ENCODE data around the gene ALAS1.
A peak's percentile ranks its signal among the peaks of the same experiment; 100 is the strongest.

The ALAS1 gene

DNA sequence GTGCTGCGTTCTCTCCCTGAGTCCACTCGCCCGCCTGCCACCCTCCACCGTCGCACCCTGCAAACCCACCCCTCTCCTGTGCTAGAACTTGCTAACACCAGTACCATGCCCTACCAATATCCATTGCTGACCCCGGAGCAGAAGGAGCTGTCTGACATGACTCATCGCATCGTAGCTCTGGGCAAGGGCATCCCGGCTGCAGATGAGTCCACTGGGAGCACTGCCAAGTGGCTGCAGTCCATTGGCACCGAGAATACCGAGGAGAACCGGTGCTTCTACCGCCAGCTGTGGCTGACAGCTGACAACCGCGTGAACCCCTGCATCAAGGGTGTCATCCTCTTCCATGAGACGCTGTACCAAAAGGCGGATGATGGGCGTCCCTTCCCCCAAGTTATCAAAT lies 4.9 kb upstream of the ALAS1 start:
- FAIRE-seq (no peak), DNase-seq (ENCODE audit: insufficient read length) (no peak)
- no peak for TF ChIP-seq TAF1 (IDR thresholded peaks at IDR 0.05; ENCODE audit: borderline replicate concordance, low read depth, low read length)
- TF ChIP-seq POLR2A (IDR thresholded peaks at IDR 0.05; ENCODE audit: low read depth, low read length): no peak
- no peak for TF ChIP-seq POLR2AphosphoS5 (IDR thresholded peaks at IDR 0.05; ENCODE audit: low read depth, low read length)

DNA sequence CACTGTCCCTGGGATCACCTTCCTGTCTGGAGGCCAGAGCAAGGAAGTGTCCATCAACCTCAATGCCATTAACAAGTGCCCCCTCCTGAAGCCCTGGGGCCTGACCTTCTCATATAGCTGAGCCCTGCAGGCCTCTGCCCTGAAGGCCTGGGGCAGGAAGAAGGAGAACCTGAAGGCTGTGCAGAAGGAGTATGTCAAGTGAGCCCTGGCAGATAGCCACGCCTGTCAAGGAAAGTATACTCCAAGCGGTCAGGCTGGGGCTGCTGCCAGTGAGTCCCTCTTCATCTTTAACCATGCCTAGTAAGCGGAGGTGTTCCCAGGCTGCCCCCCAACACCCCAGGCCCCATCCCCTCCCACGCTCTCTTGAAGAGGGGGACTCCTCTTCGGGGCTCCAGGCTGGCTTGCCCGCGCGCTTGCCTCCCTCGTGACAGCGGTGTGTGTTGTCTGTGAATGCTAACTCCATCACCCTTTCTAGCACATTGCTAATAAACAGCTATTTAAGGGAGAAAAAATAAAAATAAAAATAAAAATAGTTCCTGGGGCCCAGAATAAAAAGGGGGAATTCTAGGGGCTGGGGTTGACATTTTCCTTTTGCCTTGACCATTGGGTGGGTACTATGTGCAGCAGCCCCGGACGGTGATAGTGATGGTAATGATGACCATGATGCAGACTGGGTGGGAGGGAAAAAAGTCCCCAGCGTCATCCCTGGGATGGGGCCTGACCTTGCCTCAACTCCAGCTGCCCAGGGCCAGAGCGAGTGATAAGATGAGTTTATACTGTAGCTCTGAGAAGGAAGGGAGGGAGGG lies 3.3 kb upstream of the ALAS1 start:
- FAIRE-seq (no peak), DNase-seq (ENCODE audit: insufficient read length) (no peak)
- TF ChIP-seq POLR2AphosphoS5 (IDR thresholded peaks at IDR 0.05; ENCODE audit: low read depth, low read length) (no peak), POLR2A (IDR thresholded peaks at IDR 0.05; ENCODE audit: low read depth, low read length) (no peak), TAF1 (IDR thresholded peaks at IDR 0.05; ENCODE audit: borderline replicate concordance, low read depth, low read length) (no peak)

DNA sequence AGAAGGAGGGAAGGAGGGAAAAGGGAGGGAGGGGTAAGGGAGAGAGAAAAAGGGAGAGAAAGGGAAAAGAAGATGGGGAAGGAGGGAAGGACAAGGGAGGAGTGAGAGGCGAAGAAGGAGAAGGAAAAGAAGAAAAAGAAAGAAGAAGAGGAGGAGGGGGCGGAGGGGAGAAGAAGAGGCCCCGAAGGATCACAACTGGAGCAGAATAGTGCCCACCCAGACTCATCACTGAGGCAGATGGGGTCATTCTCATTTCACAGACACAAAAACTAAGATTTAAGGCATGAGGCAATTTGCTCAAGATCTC lies 2.7 kb upstream of the ALAS1 start:
- no peak for TF ChIP-seq POLR2A (IDR thresholded peaks at IDR 0.05; ENCODE audit: low read depth, low read length)
- DNase-seq (ENCODE audit: insufficient read length): no peak
- no peak for FAIRE-seq

DNA sequence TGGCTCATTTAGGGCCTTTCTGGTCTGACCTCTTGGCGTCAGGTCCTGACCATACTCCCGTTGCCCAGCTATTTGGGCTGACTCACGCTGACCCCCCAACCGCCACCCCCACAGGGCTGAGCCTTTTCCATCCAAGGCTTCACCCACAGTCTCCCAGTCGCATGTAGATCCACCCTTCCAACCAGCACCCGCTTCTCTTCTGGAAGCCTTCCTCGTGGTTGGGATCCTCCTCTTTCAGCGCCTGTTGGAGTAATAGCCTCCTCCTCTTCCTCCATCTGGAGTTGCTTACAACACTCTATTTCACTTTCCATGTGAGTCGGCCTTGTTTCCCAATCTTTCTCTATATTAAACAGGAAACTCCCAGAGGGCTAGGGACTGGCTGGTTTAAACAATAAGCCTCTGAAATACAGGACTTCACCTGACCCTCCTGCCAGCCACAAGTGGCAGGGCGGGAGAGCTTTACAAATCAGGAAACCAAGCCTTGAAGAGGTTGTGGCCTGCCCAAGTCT lies 2.1 kb upstream of the ALAS1 start:
- no peak for DNase-seq (ENCODE audit: insufficient read length)
- no peak for TF ChIP-seq POLR2A (IDR thresholded peaks at IDR 0.05; ENCODE audit: low read depth, low read length)
- no peak for TF ChIP-seq TAF1 (IDR thresholded peaks at IDR 0.05; ENCODE audit: borderline replicate concordance, low read depth, low read length)
- no peak for TF ChIP-seq POLR2AphosphoS5 (IDR thresholded peaks at IDR 0.05; ENCODE audit: low read depth, low read length)
- FAIRE-seq: no peak

DNA sequence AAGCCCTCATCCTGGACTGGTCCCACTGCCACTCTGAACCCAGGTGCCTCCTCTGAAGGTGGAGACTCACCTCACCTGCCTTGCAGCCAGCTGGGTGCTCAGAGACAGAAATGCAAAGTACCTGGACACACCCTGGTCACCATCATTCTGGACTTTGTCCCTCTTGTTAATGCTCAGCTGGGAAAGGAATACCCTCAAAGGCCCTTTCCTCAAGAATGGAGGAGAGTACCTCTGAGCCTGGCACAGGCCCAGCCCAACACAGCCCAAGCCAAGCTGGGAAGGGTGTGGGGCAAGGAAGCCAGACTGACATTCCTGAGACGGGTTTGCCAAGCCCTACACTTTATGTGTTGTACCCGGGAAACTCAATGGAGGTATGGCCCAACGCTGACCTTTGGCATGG lies 983 bp upstream of the ALAS1 start:
- TF ChIP-seq POLR2AphosphoS5 (IDR thresholded peaks at IDR 0.05; ENCODE audit: low read depth, low read length): no peak
- no peak for DNase-seq (ENCODE audit: insufficient read length)
- FAIRE-seq: peak; percentile 48

DNA sequence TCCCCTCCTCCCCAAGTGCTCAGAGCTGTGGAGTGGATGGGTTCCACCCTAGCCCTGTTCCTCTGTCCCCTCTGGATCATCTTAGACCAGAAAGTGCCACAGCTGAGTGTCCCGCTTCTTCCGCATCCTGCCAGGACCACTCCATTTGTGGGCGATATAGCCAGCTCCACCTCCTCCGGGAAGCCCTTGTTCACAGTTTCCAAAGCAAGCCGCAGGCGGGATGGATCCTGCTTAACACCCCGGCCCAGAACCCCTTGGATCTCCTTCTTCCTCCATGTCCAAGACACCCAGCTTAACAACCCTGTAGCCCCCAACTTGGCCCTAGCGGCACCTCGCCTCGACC lies 490 bp upstream of the ALAS1 start:
- FAIRE-seq (no peak), DNase-seq (ENCODE audit: insufficient read length) (no peak)
- TF ChIP-seq POLR2A (IDR thresholded peaks at IDR 0.05; ENCODE audit: low read depth, low read length) (no peak), POLR2AphosphoS5 (IDR thresholded peaks at IDR 0.05; ENCODE audit: low read depth, low read length) (no peak), TAF1 (IDR thresholded peaks at IDR 0.05; ENCODE audit: borderline replicate concordance, low read depth, low read length) (no peak)

DNA sequence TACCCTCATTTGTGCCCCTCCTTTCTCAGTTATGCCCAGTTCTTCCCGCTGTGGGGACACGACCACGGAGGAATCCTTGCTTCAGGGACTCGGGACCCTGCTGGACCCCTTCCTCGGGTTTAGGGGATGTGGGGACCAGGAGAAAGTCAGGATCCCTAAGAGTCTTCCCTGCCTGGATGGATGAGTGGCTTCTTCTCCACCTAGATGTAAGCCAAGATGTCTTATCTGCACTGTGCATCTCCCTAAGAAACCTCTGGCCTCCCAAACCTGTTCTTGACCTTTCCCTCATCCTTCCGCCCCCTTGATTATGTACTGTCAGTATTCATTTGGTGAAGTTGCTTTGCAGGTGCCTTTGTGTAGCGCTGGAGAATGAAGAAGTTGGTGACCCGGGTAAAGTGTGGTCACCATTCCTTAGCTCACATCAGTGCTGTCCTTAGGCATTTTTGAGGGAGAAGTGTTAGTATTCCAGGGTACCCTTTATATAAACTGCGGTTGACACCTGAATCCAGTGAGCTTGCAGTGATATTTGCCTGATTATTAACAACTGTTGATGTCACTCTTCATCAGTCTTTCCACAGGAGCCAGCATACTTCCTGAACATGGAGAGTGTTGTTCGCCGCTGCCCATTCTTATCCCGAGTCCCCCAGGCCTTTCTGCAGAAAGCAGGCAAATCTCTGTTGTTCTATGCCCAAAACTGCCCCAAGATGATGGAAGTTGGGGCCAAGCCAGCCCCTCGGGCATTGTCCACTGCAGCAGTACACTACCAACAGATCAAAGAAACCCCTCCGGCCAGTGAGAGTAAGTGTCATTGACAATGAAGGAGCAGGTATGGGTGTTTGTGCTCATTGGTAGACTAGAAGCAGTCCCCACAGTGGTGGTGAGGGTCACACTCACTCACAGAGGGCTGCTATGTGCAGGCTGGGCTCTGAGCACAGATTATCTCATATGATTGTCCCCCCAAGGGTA lies 966 bp downstream of the ALAS1 start:
- no peak for TF ChIP-seq POLR2A (IDR thresholded peaks at IDR 0.05; ENCODE audit: low read depth, low read length)
- FAIRE-seq (no peak), DNase-seq (ENCODE audit: insufficient read length) (no peak)

DNA sequence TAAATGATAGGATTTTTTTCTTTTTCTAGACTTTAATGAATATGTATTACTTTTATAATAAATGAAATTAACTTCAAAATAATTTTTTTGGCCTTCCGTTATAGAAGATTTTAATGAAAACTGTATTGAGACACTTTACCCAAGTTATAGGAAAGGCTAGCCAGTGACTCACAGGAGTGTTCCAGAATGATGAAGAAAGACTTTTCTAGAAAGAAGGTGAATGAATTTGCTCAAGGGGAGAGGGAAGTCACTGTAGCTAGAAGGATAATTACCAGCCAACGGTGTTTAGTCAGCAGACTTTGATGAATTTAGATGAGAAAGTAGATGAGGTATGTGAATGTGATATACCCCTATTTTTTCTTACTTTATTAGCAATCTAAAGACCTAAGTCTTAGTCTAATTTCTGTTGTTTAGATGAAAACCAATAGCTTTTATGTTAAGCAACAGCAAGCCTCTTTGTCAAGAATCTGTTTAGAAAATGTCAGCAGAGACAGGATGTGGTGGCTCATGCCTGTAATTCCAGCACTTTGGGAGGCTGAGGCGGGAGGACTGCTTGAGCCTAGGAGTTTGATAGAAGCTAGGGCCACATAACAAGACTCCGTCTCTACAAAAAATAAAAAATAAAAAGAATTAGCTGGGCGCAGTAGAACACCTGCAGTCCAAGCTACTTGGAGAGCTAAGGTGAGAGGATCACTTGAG lies 3.2 kb downstream of the ALAS1 start:
- no peak for FAIRE-seq
- no peak for DNase-seq (ENCODE audit: insufficient read length)

DNA sequence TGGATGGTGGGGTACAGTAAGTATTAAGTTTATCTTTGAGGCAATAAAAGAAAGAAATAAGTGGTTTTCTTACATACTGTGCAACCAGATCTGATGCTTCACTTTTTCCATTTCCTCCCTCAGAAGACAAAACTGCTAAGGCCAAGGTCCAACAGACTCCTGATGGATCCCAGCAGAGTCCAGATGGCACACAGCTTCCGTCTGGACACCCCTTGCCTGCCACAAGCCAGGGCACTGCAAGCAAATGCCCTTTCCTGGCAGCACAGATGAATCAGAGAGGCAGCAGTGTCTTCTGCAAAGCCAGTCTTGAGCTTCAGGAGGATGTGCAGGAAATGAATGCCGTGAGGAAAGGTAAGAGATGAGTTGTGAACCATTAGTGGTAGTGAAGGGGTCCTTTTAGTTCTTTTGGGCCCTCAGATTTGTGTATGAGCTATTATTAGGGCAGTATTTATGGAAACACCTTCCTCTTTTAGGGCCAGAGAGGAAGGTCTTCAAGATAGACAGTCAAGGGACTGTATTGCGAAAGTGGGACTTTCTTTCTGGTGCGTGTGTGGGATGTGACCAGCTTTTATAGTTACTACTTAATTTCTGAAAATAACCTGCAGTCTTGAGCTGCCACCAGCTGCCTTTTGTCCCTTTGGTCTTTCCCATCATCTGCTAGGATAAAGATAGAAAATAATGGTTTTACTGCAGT lies 4.6 kb downstream of the ALAS1 start:
- DNase-seq (ENCODE audit: insufficient read length) (no peak), FAIRE-seq (peak; percentile 74)
- TF ChIP-seq TAF1 (IDR thresholded peaks at IDR 0.05; ENCODE audit: borderline replicate concordance, low read depth, low read length): no peak
- no peak for TF ChIP-seq POLR2AphosphoS5 (IDR thresholded peaks at IDR 0.05; ENCODE audit: low read depth, low read length)
- no peak for TF ChIP-seq POLR2A (IDR thresholded peaks at IDR 0.05; ENCODE audit: low read depth, low read length)

More for the DNA sequence above, 3.2 kb downstream of the ALAS1 start:
- TF ChIP-seq POLR2AphosphoS5 (IDR thresholded peaks at IDR 0.05; ENCODE audit: low read depth, low read length) (no peak), POLR2A (IDR thresholded peaks at IDR 0.05; ENCODE audit: low read depth, low read length) (no peak), TAF1 (IDR thresholded peaks at IDR 0.05; ENCODE audit: borderline replicate concordance, low read depth, low read length) (no peak)

DNA sequence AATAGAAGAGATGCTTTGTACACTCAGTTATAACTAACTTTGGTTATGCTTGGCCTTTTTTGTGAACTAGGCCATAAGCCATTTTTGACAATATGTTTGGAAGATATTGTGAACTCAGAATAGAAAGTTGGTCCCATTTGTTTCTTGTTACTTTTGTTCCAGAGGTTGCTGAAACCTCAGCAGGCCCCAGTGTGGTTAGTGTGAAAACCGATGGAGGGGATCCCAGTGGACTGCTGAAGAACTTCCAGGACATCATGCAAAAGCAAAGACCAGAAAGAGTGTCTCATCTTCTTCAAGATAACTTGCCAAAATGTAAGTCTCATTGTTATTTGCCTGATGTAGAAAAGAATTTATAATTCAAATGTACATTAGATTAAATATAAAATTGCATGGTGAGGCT lies 5.7 kb downstream of the ALAS1 start:
- FAIRE-seq: no peak
- no peak for DNase-seq (ENCODE audit: insufficient read length)
- no peak for TF ChIP-seq POLR2A (IDR thresholded peaks at IDR 0.05; ENCODE audit: low read depth, low read length)
- no peak for TF ChIP-seq POLR2AphosphoS5 (IDR thresholded peaks at IDR 0.05; ENCODE audit: low read depth, low read length)
- TF ChIP-seq TAF1 (IDR thresholded peaks at IDR 0.05; ENCODE audit: borderline replicate concordance, low read depth, low read length): no peak

DNA sequence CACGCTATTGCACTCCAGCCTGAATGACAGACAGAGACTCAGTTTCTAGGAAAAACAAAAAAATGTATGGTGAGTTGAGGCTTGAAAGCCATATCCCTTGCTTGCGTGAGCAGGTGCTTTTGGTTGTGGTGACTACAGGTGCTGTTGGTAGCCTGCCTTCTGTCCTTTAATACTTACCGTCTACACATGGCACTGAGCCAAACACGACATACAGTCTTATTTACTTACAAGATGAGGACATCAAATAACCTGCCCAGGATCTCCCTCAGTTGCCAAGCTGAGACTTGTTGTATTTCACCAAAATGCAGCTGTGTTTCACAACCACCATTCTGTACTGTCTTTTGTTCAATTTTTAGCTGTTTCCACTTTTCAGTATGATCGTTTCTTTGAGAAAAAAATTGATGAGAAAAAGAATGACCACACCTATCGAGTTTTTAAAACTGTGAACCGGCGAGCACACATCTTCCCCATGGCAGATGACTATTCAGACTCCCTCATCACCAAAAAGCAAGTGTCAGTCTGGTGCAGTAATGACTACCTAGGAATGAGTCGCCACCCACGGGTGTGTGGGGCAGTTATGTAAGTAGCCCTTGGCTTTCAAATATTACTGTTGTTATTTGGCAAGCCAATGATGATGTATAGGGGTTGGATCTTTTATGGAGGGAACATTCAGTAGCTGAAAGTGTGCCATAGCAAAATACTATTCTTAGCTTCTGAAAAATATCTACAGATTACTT lies 6.5 kb downstream of the ALAS1 start:
- DNase-seq (ENCODE audit: insufficient read length) (no peak), FAIRE-seq (no peak)
- no peak for TF ChIP-seq TAF1 (IDR thresholded peaks at IDR 0.05; ENCODE audit: borderline replicate concordance, low read depth, low read length)
- TF ChIP-seq POLR2AphosphoS5 (IDR thresholded peaks at IDR 0.05; ENCODE audit: low read depth, low read length): no peak
